Loucy (cell line): ENCODE results near the gene MOB1B.
"Not testable (repeated sequence)": the region's sequence is repeated elsewhere in the genome, so short reads cannot be mapped to it uniquely, and the experiment has no call there.

Experiments
- EZH2phosphoT487 ChIP-seq: fragments of 200-600 bp; IDR thresholded peaks from 2 replicates; pipeline ENCODE4 v1.6.1; 2018; ENCODE audit warnings: antibody characterized with exemption, mild to moderate bottlenecking, moderate library complexity, borderline replicate concordance
- TF ChIP-seq, protein P1 (sequence below): fragments of 200-600 bp; sonication (generic); conservative IDR thresholded peaks from 2 replicates; pipeline ENCODE4 v1.5.1; 2014; ENCODE audit warnings: mild to moderate bottlenecking, antibody characterized with exemption, low read length

- TF ChIP-seq, protein P1, sequence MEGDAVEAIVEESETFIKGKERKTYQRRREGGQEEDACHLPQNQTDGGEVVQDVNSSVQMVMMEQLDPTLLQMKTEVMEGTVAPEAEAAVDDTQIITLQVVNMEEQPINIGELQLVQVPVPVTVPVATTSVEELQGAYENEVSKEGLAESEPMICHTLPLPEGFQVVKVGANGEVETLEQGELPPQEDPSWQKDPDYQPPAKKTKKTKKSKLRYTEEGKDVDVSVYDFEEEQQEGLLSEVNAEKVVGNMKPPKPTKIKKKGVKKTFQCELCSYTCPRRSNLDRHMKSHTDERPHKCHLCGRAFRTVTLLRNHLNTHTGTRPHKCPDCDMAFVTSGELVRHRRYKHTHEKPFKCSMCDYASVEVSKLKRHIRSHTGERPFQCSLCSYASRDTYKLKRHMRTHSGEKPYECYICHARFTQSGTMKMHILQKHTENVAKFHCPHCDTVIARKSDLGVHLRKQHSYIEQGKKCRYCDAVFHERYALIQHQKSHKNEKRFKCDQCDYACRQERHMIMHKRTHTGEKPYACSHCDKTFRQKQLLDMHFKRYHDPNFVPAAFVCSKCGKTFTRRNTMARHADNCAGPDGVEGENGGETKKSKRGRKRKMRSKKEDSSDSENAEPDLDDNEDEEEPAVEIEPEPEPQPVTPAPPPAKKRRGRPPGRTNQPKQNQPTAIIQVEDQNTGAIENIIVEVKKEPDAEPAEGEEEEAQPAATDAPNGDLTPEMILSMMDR = not testable (repeated sequence)
- not testable (repeated sequence) for TF ChIP-seq EZH2phosphoT487
Observed at GRCh38 chr4:71001363-71001762, 99.2 kb downstream of the MOB1B start.
